ENCODE results near the gene ENOSF1.
A peak's percentile ranks its signal among the peaks of the same experiment; 100 is the strongest.
"Not testable (repeated sequence)": the region's sequence is repeated elsewhere in the genome, so short reads cannot be mapped to it uniquely, and the experiment has no call there.

ENOSF1 gene

DNA sequence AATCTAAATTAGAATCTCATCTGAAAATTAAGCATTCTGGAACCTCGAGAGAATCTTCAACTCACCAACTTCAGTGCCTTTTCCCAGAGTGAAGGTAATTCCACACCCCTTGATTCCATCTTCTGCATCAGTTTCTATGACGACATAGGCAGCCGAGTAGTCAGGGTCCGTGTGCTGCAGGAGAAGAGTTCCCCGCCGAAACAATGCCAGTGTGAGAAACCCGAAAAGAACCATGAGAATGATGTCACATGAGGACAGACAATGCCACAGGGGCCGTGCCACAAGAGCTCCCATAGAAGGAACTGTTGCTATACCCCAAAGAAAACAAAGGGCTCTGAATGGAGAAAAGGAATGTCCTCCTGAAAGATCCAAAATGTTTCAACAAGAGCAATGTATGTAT, 6.0 kb downstream of the ENOSF1 start:
- DNase-seq (ENCODE audit: low read depth): no peak

DNA sequence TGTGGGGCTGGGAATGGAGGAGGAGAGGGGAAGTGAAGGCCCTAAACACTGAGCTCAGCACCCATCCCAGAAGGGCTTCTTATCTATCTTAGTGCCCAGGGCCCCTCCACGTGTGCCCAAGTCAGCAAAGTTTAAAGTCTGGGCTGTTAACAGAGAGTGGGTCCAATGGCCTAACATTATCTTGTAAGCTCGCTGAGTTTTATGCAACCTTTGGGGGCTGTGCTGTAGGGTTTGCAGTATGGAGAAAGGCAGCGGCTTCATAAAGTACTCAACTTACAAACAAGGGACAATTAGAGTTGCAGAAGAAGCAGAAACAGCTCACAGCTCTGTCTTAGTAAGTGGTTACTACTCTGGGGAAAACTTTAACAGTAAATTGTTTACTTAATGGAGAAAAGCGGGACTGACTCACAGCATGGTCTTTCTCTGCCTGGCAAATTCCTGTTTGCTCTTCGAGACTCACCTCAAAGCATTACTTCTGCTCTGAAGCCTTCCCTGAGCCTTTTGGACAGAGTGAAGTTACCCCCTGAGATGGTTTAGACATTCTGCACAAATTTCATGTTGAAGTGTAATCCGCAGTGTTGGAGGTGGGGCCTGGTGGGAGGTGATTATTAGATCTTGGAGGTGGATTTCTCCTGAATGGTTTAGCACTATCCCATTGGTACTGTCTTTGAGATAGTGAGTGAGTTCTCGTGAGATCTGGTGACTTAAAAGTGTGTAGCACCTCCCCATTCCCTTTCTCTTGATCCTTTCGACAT, 9.0 kb downstream of the ENOSF1 start:
- peak; percentile 85 for DNase-seq (ENCODE audit: low read depth)

DNA sequence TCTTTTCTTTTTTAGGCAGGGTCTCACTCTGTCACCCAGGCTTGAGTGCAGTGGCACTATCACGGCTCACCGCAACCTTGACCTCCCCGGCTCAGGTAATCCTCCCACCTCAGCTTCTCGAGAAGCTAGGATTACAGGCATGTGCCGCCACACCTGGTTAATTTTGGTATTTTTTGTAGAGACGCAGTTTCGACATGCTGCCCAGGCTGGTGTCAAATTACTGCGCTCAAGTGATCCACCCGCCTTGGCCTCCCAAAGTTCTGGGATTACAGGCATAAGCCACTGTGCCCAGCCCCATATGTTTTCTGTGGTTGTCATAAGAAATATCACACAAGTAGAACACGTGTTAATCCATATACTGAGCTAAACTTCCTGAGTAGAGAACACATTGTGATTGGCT, 14.6 kb downstream of the ENOSF1 start:
- no peak for DNase-seq (ENCODE audit: low read depth)

DNA sequence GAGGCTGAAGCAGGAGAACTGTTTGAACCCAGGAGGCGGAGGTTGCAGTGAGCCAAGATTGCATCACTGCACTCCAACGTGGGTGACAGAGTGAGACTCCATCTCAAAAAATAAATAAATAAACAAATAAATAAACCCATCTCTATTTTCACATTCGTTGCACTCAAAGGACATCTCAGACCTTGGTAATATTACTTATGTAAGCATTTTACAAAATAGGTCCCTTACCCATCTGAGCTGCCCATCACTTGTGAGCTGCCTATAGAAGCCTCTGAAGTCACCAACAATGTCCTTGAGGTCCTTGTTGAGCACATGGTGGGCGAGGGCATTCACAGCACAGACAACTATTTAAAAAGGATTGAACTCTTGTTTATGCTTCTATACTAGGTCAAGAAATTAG, 15.4 kb downstream of the ENOSF1 start:
- no peak for DNase-seq (ENCODE audit: low read depth)

DNA sequence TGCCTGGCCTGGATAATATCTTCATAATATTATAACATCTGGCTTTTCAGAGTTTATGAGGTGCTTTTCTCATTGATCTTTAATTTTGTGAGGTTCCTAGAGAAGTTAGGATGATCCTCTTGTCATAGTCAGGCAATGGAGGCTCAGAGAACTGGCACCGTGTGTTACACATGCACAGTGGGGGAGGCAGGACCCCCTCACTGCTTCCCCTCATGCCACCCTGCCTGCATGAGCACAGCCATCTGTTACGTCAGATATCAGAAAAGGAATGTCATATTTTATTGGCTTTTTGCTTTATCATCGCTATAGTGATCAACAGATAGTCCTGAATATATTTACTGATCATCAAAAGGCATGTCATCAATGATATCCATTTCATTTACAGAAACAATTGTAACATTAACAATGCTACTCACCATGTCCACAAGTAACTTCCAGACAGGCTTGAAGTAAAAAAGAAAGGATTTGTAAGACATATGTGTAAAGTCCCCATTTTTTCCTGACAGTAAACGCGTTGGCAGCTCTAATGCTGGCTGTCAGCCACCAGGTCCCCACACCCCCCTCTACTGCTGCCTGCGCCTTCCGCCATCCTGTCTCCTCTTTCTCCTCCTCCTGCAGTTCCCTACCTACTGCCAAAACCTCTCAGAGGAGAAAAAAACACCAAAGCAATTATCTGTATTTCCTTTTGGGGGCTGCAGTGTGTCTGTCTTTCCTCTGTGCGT, 18.8 kb downstream of the ENOSF1 start:
- no peak for DNase-seq (ENCODE audit: low read depth)

DNA sequence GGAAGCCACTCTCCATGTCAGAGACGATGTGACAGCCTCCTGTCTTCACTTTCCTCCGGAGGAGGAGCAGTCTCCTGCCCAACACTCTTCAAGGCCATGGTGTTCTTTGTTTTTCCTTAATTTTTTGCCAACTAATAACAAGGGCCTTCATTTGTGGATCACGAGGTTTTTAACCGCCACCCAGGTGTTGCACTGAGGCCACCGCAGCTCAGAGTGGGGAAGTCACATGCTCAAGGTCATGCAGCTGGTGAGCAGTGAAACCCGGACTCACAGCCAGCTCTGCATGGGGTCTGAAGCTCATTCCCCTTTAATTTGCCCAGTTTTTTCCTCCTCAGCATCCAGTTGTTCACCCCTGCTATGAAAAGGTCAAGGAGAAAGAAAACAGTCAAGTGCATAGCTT, 19.6 kb downstream of the ENOSF1 start:
- no peak for DNase-seq (ENCODE audit: low read depth)

DNA sequence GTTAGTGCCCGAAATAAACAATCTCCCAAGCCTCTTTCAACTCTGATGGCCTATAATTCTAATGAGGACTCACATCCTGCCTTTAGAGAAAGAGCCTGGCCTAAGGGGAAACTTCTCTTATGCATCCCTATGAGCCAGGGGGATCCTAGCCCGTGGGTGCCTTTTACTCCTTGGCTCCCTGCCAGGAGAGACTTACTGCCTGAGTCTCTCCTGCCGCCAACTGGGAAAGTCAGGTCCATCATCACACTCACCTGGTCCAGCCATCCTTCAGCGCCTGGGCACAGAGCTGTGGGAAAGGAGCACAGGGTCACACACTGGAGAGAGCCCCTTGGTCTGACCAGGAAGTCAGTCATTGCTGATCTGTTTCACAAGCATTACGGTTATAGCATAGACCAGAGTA, 24.1 kb downstream of the ENOSF1 start:
- no peak for DNase-seq (ENCODE audit: low read depth)

DNA sequence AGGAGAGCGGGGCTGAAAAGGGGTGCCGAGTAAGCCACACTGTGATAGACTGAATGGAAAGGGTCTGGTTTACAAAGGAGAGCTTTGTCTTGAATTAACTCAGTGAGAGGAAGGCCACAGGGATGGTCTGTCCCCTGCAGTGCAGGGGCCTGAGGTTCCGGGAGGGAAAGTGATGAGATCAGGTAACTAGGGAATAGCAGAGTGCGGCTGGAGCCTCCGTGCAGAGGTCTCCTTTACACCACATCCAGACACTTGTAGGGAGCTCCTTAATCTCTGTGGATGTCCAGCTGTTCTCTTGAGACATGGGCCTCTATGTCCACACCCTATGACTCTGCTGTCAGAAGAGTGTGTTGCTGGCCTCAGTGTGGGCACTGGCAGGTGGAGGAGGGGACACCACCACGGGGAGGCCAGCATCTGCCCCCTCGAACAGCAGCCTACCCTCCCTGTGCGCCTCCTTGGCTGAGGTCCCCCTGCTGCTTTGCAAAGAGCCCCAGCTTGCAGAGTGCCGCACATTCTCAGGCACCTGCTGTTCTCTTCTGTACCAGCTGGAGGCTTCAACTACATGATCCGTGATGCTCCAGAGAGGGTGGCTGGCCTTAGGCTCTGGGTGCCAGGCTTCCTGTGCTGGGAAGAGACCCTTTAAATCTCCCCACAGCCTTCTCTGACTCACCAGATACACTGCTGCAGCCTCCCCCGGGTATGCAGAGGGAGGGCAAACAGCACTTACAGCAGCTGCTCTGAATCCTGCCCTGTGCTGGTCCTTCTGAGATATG, 25.9 kb downstream of the ENOSF1 start:
- peak; percentile 64 for DNase-seq (ENCODE audit: low read depth)

DNA sequence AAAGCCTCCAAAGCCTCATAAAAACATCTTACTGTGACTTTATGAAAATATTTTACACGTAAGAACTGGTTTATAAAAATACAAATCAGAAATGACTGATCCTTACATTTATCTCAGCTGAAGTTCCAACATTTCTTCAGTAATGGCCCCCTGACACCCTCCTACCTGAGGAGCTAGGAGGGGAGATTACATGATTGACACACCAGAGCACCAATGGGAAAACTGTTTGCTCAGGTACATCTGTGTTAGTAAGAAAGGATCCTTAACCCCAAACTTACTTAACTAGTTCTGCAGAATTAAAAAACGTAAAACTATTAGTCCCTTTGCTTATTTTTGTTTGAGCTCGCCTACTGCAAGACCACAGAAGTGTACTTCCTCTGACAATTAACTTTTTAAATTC, 27.0 kb downstream of the ENOSF1 start:
- DNase-seq (ENCODE audit: low read depth): no peak

DNA sequence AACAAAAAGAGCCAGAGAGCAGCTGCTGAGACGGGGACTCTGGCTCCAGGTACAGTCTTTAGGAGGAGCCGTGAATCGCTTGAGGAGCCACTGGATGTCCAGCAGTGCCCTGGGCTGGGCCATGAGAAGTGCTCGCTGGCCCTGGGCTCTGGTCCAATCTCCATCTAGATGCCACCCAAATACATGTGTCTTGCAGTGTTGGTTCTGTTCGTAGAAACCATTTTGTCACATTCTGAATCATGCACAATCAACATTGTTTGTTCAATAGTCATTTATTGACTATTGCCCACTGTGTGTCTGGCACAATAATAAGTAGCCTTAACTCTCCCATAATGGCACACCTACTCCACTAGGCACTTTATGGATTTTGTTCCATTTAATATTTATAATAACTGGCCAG, 28.9 kb downstream of the ENOSF1 start:
- no peak for DNase-seq (ENCODE audit: low read depth)

DNA sequence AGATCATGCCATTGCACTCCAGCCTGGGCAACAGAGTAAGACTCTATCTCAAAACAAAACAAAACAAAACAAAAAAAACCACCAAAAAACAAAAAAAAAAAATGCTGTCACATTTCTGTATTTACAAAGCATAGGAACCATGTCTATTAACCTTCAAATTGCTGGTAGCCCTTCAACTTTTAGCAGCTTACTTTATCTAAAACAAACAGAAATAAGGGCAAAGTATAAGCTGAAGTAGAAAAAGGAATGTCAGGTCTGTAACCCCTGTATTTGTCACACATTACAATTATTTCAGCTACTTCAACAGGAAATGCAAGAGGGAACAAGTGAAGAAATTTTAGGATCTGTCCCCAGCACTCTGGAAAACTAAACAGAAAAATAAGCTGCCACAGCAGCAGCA, 29.6 kb downstream of the ENOSF1 start:
- DNase-seq (ENCODE audit: low read depth): no peak

DNA sequence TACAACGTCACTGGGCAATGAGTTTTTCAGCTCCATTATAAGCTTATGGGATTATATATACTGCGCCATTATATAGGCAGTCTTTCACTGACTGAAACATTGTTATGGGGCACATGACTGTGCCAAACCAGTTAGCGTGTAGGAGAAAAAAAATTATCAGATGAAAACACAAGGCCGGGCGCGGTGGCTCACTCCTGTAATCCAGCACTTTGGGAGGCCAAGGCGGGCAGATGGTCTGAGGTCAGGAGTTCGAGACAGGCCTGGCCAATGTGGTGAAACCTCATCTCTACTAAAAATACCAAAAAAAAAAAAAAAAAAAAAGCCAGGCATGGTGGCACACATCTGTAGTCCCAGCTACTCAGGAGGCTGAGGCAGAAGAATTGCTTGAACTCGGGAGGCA, 30.0 kb downstream of the ENOSF1 start:
- DNase-seq (ENCODE audit: low read depth): not testable (repeated sequence)

DNA sequence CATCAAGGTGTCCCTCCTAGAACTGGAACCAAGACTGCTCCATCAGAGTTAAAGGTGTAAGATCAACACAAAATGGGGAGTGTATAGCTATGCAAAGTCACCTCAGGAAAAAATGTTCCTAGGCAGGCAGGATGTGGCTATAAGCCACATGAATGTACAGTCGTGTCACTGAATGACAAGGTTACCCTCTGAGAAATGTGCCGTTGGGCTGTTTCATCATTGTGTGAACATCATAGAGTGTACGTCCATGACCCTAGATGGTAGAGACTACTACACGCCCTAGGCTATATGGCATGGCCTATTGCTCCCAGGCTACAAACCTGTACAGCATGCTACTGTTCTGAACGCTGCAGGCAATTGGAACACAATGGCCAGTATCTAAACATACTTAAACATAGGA, 30.4 kb downstream of the ENOSF1 start:
- no peak for DNase-seq (ENCODE audit: low read depth)

DNA sequence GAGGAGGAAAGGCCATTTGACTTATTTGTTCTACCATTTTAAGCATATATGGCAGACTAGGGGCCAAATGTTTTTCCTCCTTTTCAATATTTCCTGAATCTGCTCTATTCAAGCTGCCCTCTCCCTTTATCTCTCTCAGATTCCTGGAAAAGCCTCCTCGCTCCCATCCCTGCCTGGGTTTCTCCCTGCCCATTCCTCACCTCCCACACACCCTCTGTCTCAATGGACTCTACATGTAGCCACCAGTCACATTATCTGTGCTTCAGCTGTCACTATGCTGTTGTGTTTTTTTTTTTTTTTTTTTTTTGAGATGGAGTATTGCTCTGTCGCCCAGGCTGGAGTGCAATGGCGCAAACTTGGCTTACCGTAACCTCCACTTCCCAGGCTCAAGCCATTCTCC, 32.0 kb downstream of the ENOSF1 start:
- no peak for DNase-seq (ENCODE audit: low read depth)

DNA sequence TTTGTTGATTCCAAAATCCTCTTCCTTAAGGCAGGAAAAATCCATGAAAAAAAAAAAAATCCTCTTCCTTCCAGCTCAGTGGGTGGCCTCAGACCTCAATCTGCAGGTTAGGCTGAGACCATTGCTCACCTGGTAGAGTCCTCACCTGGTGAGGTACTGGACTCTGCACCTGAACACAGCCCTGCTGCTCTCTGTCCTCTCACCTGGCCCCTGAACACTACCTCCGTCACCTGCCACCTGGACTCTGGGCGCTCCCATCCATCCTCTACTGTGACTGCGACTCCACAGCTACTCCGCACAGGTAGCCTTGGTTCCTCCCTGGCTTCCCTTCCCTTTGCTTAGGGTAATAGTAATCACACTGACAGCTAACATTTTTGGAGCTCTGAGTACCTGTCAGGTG, 32.9 kb downstream of the ENOSF1 start:
- no peak for DNase-seq (ENCODE audit: low read depth)

DNA sequence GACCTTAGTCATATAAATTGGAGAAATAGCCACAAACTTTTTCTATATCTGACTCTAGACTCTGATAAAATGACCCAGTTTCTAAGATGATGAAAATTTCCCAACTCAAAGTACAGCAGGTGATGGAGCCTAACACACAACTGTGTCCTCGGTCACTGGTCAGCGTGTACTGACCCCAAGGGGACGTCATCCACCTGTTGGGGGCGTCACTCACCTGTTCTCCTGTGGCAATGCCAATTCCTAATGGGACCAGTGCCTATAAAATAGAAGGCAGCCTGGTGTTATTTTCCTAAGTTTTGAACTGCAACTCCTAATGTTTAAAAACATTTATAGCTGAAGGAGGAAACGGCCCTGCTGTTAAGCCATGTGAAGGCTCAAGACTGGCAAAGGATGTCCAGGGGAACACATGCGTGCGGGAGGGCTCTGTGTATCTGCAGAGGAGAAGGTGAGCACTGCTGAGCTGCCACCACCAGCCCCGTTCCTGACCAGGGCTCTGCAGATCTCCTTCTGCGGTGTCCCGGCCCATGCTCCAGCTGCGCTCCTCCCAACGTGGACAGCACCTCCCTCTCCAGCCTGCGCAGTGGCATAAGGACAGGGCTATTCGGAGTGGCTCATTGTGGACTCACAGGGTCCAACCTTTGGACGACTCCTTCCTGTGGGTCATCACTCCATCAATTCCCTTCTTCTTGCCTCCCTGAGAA, 33.8 kb downstream of the ENOSF1 start:
- no peak for DNase-seq (ENCODE audit: low read depth)

DNA sequence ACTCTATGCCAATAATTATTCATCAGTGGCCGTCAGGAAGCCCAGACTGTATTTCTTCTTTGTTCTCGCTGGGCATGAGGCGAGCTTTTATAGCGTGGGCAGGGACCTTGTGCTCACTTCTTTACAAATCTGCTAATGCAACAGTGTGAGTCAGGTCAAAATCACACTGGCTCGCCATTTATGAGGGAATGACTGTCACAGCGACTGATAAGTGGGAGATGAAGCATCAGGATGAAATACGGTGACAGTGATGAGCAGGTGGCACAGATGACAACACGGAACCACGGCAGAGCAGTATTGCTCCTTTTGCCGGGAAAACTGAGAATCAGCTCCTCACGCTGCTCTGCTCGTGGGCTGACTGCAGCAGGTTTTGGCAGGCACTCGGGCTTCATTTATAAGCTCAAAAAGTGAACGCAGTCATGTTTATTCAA, 34.5 kb downstream of the ENOSF1 start:
- DNase-seq (ENCODE audit: low read depth): peak; percentile 24

DNA sequence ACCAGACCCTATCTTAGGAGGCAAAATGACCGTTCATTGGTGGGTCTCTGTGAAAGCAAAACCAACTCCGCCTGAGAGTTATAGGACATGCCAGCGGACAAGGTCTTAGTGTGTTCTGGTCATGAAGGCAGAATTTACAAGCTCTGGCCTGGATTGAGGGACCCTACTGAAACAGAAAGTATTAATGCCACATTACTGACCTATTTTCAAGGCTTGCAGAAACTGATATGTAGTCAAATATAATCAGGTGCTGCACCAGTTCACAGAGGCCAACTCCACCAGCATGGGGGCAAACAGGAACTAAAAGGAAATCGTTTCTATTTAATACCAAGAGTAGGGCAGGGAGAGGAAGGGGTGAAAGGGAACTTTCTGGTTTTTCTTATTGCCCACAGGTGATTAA, 35.3 kb downstream of the ENOSF1 start:
- no peak for DNase-seq (ENCODE audit: low read depth)

DNA sequence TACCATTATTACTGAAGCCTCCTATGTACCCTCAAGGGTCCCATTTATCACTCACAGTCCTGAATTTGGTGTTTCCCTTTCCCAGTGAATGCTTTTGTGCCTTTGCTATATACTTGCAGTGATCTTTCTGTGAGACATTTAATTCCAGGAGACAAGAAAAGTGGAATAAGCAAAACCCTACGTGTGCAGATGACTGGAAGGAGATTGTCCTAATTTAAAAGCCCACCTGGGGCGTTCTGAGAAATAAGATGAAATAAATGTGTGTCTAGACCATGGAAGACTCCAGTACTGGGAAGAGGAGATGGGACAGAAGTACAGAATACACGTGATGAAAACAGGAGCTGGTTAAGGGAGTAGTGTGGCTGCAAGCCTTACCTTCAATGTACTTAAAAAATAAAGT, 35.7 kb downstream of the ENOSF1 start:
- DNase-seq (ENCODE audit: low read depth): no peak

DNA sequence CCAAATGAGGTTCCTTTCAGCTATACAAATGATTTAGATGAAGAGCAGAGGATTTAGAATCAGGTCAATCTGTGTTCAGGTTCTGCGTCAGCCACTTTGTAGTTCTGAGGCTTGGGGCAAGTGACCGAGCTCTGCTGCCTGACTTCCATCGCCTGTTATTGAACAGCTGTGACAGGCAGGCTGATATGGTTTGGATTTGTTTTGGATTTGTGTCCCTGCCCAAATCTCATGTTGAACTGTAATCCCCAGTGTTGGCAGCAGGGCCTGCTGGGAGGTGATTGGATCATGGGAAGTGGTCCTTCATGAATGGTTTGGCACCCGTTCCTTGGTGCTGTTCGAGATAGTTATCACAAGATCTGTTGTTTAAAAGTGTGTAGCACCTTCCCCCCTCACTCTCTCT, 36.4 kb downstream of the ENOSF1 start:
- no peak for DNase-seq (ENCODE audit: low read depth)

DNA sequence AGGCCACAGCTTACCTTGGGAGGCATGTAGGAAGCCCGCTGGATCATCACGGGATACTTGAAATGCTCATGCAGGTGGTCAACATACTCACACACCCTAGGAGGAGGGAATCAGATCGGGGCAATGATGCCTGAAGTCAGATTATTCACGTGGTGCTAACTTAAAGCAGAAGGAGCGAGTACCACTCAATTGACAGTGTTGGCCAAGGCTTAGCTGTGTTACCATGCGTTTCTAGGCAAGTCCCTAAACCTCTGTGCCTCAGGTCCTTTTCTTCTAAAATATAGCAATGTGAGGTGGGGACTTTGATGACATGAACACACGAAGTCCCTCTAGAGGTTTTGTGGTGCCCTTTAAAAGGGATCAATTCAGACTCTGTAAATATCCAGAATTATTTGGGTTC, 37.1 kb downstream of the ENOSF1 start:
- no peak for DNase-seq (ENCODE audit: low read depth)

DNA sequence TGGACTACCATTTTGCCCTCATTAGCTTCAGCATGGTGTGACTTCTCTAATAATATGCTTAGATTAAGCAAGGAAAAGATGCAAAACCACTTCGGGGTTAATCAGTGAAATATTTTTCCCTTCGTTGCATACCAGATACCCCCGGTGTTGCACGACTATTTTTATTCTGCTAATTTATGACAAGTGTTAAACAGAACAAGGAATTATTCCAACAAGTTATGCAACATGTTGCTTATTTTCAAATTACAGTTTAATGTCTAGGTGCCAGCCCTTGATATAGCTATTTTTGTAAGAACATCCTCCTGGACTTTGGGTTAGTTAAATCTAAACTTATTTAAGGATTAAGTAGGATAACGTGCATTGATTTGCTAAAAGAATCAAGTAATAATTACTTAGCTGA, 38.7 kb downstream of the ENOSF1 start:
- no peak for DNase-seq (ENCODE audit: low read depth)
